Gastroesophageal sphincter (tissue), 4 donors: ENCODE data around the gene ADGRG3. TPM values are rescaled to one million over a fixed set of nuclear protein-coding genes. Genes with fewer than 3 reads are reported as not detected.

Source experiments
- ATAC-seq: fragments of 150-250 bp; one replicate; pipeline ENCODE4 v1.9.1; 2016; ENCODE audit warnings: mild to moderate bottlenecking, moderate library complexity
- H3K27ac ChIP-seq, 4 donors: fragments of 200-600 bp; sonication (generic) in 3 of 4; 1 replicate in 3 of 4; 2 replicates in 1 of 4; pipeline ENCODE4 v1.5.1; 2016 to 2019
- H3K27me3 ChIP-seq: fragments of 200-600 bp; sonication (generic); one replicate; pipeline ENCODE4 v1.5.1; 2019
- H3K36me3 ChIP-seq, 2 donors: fragments of 200-600 bp; sonication (generic); one replicate each; pipeline ENCODE4 v1.5.1; 2019; ENCODE audit warnings: control low read depth in 1 of 2
- H3K4me1 ChIP-seq, 3 donors: fragments of 200-600 bp; sonication (generic); 1 replicate in 2 of 3; 2 replicates in 1 of 3; pipeline ENCODE4 v1.5.1; 2016 to 2019; ENCODE audit warnings: control low read depth in 2 of 3
- H3K4me3 ChIP-seq, 2 donors: fragments of 200-600 bp; sonication (generic); one replicate each; pipeline ENCODE4 v1.5.1; 2019; ENCODE audit warnings: mild to moderate bottlenecking in 1 of 2, moderate library complexity in 1 of 2
- H3K9me3 ChIP-seq, 3 donors: fragments of 200-600 bp; sonication (generic); one replicate each; pipeline ENCODE4 v1.5.1; 2017 to 2019; ENCODE audit warnings: control low read depth in 2 of 3
- EP300 ChIP-seq: sonication (generic); formaldehyde crosslinking; IDR thresholded peaks from one replicate; pipeline ENCODE4 v1.6.1; 2017; ENCODE audit warnings: antibody characterized with exemption, mild to moderate bottlenecking
- POLR2A ChIP-seq, 2 donors: fragments of 450-650 bp; IDR thresholded peaks; one replicate each; pipeline ENCODE4 v1.6.1; 2017; ENCODE audit warnings: antibody characterized with exemption in 2 of 2, mild to moderate bottlenecking in 2 of 2, moderate library complexity in 1 of 2
- POLR2AphosphoS5 ChIP-seq: sonication (generic); formaldehyde crosslinking; IDR thresholded peaks from one replicate; pipeline ENCODE4 v1.6.1; 2017; ENCODE audit warnings: antibody characterized with exemption
- WGBS, 2 donors: methylation state at CpG; one replicate each; pipeline ENCODE4 v1.1.5; 2018; ENCODE audit warnings: low coverage in 1 of 2; 5-methylcytosine and 5-hydroxymethylcytosine counted together
- total RNA-seq, 4 donors: library from RNA; depleted of rRNA; stranded (reverse); fragments of >200 nt; gene quantifications; one replicate each; pipeline ENCODE4 v1.1.0, GENCODE V29; 2016
- TF ChIP-seq, protein P1 (sequence below), 4 experiments: fragments of 200-600 bp in 2 of 4; fragments of 450-650 bp in 2 of 4; sonication (generic) in 1 of 4; IDR thresholded peaks; one replicate each; pipeline ENCODE4 v1.5.1; 2017 to 2019; ENCODE audit warnings: antibody characterized with exemption in 4 of 4, mild to moderate bottlenecking in 2 of 4, moderate library complexity in 2 of 4

Gene ADGRG3
- total RNA-seq, 4 donors from 2014 or later = 0.31 to 7.4 (median 2.2) TPM

DNA sequence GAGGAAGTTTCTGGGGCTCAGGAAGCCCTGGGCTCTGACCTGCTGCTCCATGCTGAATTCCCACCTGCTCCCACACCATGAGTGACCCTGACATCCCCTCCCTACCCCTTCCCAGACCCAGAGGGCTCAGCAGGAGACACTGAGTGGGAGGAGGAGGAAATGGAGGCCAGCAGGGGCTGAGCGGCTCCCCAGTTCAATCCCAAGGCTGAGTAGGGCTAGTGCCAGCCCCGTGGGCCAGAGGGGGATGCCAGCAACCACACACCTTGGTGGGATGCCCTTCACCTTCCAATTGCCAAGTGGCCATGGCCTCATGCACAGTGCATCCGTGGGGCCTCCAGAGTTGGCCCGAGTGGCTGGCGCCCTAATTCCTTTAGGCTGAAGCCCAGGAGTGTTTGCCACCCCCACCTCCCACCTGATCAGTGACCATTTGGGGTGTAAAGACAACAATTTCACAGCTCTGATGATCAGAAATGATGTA lies 1.0 kb upstream of the ADGRG3 start:
- peaks cover 13% of the 10 kb centered on the region for H3K27me3 ChIP-seq
- no CpG with 5 or more reads among the region's 5 CpGs for WGBS, 2 donors
- no peaks in the 10 kb centered on the region for H3K9me3 ChIP-seq
- ATAC-seq = peak; percentile 24
- no peak overlapping the region for H3K27ac ChIP-seq
- H3K36me3 ChIP-seq = no peaks in the 10 kb centered on the region
- no peak for TF ChIP-seq EP300
- TF ChIP-seq POLR2AphosphoS5 = no peak
- no peak for TF ChIP-seq POLR2A (IDR thresholded peaks at IDR 0.05)
- TF ChIP-seq, protein P1, sequence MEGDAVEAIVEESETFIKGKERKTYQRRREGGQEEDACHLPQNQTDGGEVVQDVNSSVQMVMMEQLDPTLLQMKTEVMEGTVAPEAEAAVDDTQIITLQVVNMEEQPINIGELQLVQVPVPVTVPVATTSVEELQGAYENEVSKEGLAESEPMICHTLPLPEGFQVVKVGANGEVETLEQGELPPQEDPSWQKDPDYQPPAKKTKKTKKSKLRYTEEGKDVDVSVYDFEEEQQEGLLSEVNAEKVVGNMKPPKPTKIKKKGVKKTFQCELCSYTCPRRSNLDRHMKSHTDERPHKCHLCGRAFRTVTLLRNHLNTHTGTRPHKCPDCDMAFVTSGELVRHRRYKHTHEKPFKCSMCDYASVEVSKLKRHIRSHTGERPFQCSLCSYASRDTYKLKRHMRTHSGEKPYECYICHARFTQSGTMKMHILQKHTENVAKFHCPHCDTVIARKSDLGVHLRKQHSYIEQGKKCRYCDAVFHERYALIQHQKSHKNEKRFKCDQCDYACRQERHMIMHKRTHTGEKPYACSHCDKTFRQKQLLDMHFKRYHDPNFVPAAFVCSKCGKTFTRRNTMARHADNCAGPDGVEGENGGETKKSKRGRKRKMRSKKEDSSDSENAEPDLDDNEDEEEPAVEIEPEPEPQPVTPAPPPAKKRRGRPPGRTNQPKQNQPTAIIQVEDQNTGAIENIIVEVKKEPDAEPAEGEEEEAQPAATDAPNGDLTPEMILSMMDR (IDR thresholded peaks at IDR 0.05) = no peak
- H3K4me1 ChIP-seq = no peaks in the 10 kb centered on the region
- H3K4me3 ChIP-seq = no peak overlapping the region

DNA sequence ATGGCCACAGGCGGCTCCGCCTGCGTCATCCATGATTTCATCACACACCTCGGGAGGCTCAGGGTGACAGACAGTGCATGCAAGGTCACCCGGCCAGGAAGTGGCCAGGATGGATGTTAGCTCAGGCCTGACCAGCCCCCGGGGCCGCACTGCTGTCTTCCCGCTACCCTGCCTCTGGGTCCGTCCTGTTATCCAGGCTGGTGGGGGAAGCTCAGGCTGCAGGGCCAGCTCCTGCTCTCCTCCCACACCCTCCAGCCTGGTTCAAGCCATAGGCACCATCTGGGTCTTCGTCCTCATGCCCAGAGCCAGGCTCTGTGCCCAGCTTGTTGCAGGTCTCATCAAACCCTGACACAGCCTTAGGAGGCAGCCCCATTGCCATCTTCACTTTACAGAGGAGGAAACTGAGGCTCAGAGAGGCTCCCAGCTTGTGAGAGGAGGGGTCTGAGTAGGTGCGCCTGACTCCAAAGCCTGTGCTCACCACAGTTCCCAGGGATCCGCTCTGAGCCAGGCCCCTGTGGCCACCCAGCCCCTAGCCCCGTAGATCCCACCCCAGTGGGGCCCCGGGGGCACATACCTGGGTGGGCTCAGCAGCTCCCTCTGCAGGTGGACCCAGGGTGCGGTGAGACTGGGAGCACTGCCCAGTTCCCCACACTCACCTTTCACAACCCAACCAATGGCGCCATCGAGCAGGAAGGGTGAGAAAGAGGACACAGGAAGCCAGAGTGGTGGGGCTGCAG lies 412 bp upstream of the ADGRG3 start:
- H3K27ac ChIP-seq = no peak overlapping the region
- 100% methylated on average over 1 of the region's 17 CpGs; no CpG with 5 or more reads in 1 of the 2 donors for WGBS, 2 donors
- H3K27me3 ChIP-seq = peaks cover 16% of the 10 kb centered on the region
- H3K9me3 ChIP-seq = no peaks in the 10 kb centered on the region
- H3K36me3 ChIP-seq = no peaks in the 10 kb centered on the region
- ATAC-seq = peak; percentile 64
- TF ChIP-seq, protein P1 (IDR thresholded peaks at IDR 0.05) = no peak
- TF ChIP-seq EP300 (no peak), POLR2AphosphoS5 (no peak), POLR2A (IDR thresholded peaks at IDR 0.05) (no peak)
- no peak overlapping the region for H3K4me3 ChIP-seq
- no peaks in the 10 kb centered on the region for H3K4me1 ChIP-seq

DNA sequence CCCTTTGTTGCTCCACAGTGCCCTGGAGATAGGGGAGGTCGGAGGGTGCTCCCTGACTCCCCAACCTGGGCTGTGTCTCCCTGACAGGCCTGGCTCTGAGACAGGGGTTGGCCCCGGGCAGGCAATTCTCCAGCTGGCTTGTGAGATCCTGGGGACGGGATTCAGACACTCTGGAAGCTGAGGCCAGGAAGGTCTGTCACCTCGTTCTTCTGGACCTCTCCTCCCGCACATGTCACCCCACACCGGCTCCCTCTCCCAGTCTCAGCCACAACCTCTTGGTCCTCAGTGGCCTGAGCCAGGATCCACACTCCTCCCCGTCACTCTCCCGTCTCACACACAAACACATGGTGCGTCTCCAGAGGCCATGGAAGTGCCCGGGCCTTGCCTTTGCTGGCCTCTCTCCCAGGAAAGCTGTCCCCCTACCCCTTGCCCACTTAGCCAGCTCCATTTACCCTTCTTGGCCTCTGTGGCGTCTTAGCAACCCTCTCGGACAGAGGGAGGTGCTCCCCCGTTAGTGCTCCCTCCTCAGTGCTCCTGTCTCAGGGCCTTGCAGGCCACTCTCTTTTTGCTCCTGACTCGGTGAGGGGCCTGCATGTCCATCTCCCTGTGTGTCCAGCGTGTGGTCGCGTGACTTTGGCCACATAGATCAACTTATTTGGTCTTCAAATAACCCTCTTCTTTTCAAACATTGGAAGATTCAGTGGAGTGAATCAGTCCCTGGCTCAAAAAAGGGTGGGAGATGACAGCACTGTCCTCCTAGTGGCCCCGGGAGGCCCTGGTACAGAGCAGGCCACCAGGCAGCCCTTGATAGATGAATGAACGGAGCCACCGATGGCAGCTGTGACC lies 747 bp downstream of the ADGRG3 start:
- no peak for ATAC-seq
- no peak overlapping the region for H3K27ac ChIP-seq
- WGBS, 2 donors = 82 to 90% methylated on average over 5 to 10 of the region's 20 CpGs
- H3K9me3 ChIP-seq = no peaks in the 10 kb centered on the region
- TF ChIP-seq, protein P1 (IDR thresholded peaks at IDR 0.05) = no peak
- no peak for TF ChIP-seq POLR2A (IDR thresholded peaks at IDR 0.05)
- no peak for TF ChIP-seq EP300
- no peak for TF ChIP-seq POLR2AphosphoS5
- no peaks in the 10 kb centered on the region for H3K36me3 ChIP-seq
- H3K4me3 ChIP-seq = no peak overlapping the region
- no peaks in the 10 kb centered on the region for H3K4me1 ChIP-seq
- peaks cover 28% of the 10 kb centered on the region for H3K27me3 ChIP-seq

DNA sequence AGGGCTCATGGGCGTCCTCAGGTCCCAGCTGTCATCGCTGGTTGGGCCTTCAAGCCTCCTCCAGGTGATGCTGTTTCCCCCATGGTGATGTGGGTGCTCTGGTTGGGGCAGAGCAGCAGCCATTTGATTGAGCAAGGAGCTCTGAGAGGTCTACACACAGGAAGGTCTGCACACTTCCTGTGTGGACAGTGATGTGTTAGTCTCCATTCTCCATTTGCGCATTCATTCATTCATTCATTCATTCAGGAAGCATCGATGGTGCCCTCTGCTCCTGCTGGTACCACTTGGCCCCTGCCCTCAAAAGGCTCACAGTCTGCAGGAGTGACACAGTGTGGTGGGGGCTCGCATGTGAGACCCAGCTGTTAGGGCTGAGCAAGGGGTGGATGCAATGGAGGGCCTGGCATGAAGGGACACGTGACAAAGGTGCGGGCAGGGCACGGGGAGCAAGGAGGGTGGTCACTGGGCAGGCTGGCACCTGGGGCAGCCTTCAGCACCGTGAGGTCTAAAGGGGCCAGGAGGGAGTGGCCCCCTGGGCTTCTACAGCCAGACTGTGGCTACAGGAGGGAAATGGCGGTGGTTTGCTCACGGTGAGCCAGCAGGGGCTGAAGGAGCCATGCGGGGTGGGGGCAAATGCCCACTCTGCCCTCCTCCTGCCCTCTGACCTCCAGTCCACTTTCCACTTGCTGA lies 1.5 kb downstream of the ADGRG3 start:
- WGBS, 2 donors = 76 to 92% methylated on average over 4 to 5 of the region's 12 CpGs
- Histone ChIP-seq H3K4me3 (no peak overlapping the region), H3K27ac (no peak overlapping the region), H3K4me1 (no peaks in the 10 kb centered on the region), H3K9me3 (no peaks in the 10 kb centered on the region), H3K36me3 (no peaks in the 10 kb centered on the region), H3K27me3 (peaks cover 29% of the 10 kb centered on the region)
- ATAC-seq = no peak
- no peak for TF ChIP-seq POLR2AphosphoS5
- TF ChIP-seq POLR2A (IDR thresholded peaks at IDR 0.05) = no peak
- TF ChIP-seq, protein P1 (IDR thresholded peaks at IDR 0.05) = no peak
- TF ChIP-seq EP300 = no peak
